Activated CD4-positive, alpha-beta T cell treated with anti-CD3 and anti-CD28 coated beads, Interleukin-2, amount 50 U/mL, for 16 hours (primary cell): ENCODE results near the gene ZNF718.
"Not testable (repeated sequence)": the region's sequence is repeated elsewhere in the genome, so short reads cannot be mapped to it uniquely, and the experiment has no call there.

ENCODE experiments used
- DNase-seq: peaks from one replicate; pipeline ENCODE4 v3.0.0-alpha.2; 2020

The ZNF718 gene

GRCh38 chr4:124275-125081 lies at the start of gene ZNF718:
ZNF718 (plus strand) TSS chr4:124501; CDS start chr4:124671, 170 bp downstream.
- peak; percentile 96 for DNase-seq

GRCh38 chr4:85951-86350 lies 38.4 kb upstream of the ZNF718 start:
- DNase-seq, result no peak

GRCh38 chr4:86559-87324 lies 37.6 kb upstream of the ZNF718 start:
- not testable (repeated sequence) for DNase-seq

- DNase-seq, result no peak
Measured at GRCh38 chr4:98386-98785, 25.9 kb upstream of the ZNF718 start.

- no peak for DNase-seq
Measured at GRCh38 chr4:99863-100262, 24.4 kb upstream of the ZNF718 start.

GRCh38 chr4:107083-107443 lies 17.2 kb upstream of the ZNF718 start:
- DNase-seq, result no peak

- DNase-seq, result no peak
Measured at GRCh38 chr4:107444-108429, 16.6 kb upstream of the ZNF718 start.

- DNase-seq, result no peak
Measured at GRCh38 chr4:112771-113170, 11.5 kb upstream of the ZNF718 start.

GRCh38 chr4:113732-114131 lies 10.6 kb upstream of the ZNF718 start:
- no peak for DNase-seq

GRCh38 chr4:114149-114548 lies 10.2 kb upstream of the ZNF718 start:
- DNase-seq, result no peak

GRCh38 chr4:116499-116898 lies 7.8 kb upstream of the ZNF718 start:
- no peak for DNase-seq

GRCh38 chr4:120616-121015 lies 3.7 kb upstream of the ZNF718 start:
- DNase-seq, result no peak

GRCh38 chr4:121408-122084 lies 2.8 kb upstream of the ZNF718 start:
- DNase-seq, result peak; percentile 46

- not testable (repeated sequence) for DNase-seq
Measured at GRCh38 chr4:123922-124274, 403 bp upstream of the ZNF718 start.

- peak; percentile 37 for DNase-seq
Measured at GRCh38 chr4:125091-125771, 930 bp downstream of the ZNF718 start.

- DNase-seq, result no peak
Measured at GRCh38 chr4:125833-126232, 1.5 kb downstream of the ZNF718 start.

- DNase-seq, result no peak
Measured at GRCh38 chr4:132483-132882, 8.2 kb downstream of the ZNF718 start.

GRCh38 chr4:138935-139334 lies 14.6 kb downstream of the ZNF718 start:
- no peak for DNase-seq

GRCh38 chr4:139691-140090 lies 15.4 kb downstream of the ZNF718 start:
- no peak for DNase-seq

- no peak for DNase-seq
Measured at GRCh38 chr4:146621-147020, 22.3 kb downstream of the ZNF718 start.

GRCh38 chr4:147233-147632 lies 22.9 kb downstream of the ZNF718 start:
- DNase-seq, result no peak
